Vagina (tissue), 2 donors: Measurements from ENCODE around the gene RCOR1.

Source experiments
- POLR2A ChIP-seq, 2 donors: fragments of 450-650 bp; IDR thresholded peaks; one replicate each; pipeline ENCODE4 v1.6.1; 2017; ENCODE audit warnings: antibody characterized with exemption in 2 of 2, mild to moderate bottlenecking in 2 of 2, moderate library complexity in 2 of 2
- POLR2AphosphoS5 ChIP-seq, 2 donors: sonication (generic); formaldehyde crosslinking; IDR thresholded peaks; one replicate each; pipeline ENCODE4 v1.9.0; 2017; ENCODE audit warnings: antibody characterized with exemption in 2 of 2, mild to moderate bottlenecking in 2 of 2, low read depth in 1 of 2; ENCODE audit not compliant: insufficient read depth in 1 of 2
- TF ChIP-seq, protein P1 (sequence below), 3 experiments: fragments of 450-650 bp in 2 of 3; fragments of 200-600 bp in 1 of 3; sonication (generic) in 1 of 3; IDR thresholded peaks; one replicate each; pipeline ENCODE4 v1.5.1; 2017 to 2019; ENCODE audit warnings: antibody characterized with exemption in 3 of 3, mild to moderate bottlenecking in 2 of 3, moderate library complexity in 2 of 3

DNA sequence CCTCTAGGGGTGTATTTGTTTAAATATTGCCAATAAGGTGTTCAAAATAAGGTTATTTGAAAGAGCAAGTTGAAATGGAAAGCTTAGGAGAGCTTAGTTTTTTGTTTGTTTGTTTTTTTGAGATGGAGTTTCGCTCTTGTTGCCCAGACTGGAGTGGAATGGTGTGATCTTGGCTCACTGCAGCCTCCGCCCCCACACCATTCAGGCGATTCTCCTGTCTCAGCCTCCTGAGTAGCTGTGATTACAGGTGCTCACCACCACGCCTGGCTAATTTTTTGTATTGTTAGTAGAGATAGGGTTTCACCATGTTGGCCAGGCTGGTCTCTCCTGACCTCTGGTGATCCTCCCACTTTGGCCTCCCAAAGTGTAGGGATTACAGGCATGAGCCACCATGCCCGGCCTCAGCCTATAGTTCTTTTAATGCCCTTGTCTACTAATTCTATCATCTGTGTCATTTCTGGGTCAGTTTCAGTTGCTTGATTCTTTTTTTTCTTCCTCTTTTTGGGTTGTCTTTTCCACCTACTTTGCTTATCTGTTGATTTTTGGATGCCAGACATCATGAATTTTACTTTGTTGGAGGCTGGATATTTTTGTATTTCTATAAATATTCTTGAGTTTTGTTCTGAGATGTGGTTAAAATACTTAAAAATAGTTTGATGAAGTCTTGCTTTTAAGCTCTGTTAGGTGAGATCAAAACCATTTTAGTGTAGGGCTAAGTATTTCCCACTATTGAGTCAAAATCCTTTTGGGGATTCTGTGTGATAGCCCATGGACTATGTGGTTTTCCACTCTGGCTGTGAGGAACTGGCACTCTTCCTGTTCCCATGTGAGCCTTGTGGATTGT lies 18.7 kb downstream of the RCOR1 start:
- TF ChIP-seq, protein P1, sequence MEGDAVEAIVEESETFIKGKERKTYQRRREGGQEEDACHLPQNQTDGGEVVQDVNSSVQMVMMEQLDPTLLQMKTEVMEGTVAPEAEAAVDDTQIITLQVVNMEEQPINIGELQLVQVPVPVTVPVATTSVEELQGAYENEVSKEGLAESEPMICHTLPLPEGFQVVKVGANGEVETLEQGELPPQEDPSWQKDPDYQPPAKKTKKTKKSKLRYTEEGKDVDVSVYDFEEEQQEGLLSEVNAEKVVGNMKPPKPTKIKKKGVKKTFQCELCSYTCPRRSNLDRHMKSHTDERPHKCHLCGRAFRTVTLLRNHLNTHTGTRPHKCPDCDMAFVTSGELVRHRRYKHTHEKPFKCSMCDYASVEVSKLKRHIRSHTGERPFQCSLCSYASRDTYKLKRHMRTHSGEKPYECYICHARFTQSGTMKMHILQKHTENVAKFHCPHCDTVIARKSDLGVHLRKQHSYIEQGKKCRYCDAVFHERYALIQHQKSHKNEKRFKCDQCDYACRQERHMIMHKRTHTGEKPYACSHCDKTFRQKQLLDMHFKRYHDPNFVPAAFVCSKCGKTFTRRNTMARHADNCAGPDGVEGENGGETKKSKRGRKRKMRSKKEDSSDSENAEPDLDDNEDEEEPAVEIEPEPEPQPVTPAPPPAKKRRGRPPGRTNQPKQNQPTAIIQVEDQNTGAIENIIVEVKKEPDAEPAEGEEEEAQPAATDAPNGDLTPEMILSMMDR (IDR thresholded peaks at IDR 0.05), result no peak
- TF ChIP-seq POLR2A (IDR thresholded peaks at IDR 0.05) (no peak), POLR2AphosphoS5 (IDR thresholded peaks at IDR 0.05; ENCODE audit: insufficient read depth in 1 of 2, low read depth in 1 of 2) (no peak)
